Activated CD8-positive, alpha-beta memory T cell treated with anti-CD3 and anti-CD28 coated beads, Interleukin-2, amount 50 U/mL, for 48 hours (primary cell): ENCODE data around the gene ARMH1.
"Not testable (repeated sequence)": the region's sequence is repeated elsewhere in the genome, so short reads cannot be mapped to it uniquely, and the experiment has no call there.

Experiments
- DNase-seq: peaks from one replicate; pipeline ENCODE4 v3.0.0-alpha.2; 2020

ARMH1 gene

DNA sequence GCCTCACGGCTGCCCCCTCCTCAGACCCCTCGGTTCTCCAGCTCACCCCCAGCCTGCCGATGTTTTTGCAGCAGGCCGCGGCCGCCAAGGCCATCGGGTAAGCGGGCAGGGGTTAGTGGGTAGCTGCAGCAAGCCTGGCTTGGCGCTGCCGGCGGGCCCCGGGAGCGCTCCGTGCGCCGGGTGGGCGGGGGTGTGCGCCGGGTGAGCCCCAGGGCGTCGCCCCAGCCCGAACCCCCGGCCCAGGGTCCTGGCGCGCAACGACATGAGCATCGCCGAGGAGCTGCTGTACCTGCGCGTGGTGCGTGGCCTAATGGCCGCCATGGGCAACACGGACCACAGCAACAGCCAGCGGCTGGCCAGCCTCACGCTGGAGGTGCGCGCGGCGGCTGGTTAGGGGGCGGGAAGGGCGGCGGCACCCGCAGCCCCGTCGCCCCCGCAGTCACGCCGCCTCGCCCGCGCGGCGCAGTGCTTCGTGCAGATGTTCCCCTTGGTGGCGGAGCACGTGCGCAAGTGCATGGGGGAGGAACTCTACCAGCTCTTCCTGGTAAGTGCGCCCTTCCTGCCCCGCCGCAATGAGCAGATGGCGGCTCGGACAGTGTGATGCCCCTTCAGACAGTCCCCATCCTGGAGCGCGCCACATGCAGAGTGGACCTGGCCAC, 49.9 kb downstream of the ARMH1 start:
- no peak for DNase-seq

DNA sequence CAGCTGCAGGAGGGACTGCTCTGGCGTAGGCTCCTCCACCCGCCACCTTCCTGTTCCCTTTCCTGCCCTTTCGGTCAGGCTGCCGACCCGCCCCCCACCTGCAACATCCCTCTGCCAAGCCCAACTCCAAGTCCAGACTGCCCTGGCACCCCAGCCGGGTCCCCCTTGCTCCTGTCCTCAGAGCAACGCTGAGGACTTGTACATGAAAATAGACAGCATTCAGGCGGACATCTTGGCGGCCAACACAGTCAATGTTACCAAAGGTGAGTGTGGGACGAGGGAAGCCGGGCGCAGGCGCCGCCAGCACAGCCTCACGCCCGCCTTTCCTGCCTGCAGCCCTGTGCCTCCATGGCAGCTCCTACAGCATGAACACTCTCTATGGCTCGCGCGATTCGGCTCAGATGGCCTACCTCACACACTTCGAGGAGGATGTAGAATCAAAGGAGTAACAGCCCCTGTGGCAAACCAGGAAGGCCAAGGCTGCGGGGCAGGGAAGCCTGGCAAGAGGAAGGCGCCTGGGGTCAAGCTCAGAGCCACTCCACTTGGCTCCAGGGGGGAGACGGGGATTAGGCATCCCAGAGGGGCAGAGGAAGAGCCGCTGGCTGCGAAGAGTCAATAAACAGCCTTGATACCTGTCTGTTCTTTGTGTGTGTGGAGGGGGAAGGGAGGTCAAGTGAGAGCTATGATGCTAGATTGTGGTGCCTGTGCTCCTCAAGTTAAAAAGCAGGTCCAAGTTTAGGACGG, 50.6 kb downstream of the ARMH1 start:
- no peak for DNase-seq

DNA sequence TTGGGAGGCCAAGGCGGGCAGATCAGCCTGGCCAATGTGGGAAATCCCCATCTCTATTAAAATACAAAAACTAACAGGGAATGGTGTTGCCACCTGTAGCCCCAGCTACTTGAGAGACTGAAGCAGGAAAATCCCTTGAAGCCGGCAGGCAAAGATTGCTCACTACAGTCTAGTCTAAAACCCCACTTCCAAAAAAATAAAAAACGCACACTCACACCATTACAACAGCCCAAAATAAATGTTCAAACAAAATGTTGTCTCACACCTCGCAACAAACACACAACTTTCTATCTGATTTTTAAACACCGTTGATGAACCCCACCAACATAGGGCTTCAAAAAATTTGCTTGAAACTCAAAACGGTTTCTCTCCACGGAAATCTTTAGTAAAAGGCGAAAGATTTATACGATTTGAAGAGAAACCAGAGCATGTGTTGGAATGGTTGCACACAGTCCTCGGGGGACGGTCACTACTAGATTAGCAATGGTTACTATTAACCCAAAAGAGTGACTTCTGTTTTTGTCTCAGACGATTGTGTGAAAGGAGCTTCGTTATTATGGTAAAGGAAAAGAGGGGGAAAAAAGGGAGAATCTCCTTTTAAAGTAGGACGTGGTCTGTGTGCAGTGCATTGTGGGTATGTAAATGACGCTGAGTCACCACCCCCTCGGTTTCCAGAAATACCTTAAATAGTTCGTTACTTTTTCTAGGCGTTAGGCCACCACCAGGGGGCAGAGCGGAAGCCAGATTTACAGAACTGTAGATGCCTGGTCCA, 56.4 kb downstream of the ARMH1 start, which contains the start of gene RNU5D-1:
TSS of gene RNU5D-1 (minus strand) at position 430 of the 772 bp plus-strand sequence.
- peak; percentile 97 for DNase-seq

DNA sequence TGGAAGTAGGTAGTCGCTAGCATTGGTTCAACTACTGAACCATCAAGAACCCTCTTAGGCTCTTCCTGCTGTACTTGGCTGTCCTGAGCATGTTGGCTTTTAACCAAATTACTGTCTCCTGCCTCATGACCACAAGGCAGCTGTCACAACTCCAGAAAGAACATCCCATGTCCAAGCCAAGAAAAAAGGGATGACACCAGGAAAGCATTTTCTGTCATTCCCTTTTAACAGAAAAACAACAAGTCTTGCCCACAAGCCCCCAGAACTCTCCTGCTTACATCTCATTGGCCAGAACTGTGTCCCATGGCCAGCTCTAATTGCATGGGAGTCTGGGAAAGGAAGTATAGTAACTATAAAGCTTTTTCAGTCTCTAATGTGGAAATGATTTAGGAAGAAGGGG, 58.9 kb downstream of the ARMH1 start:
- DNase-seq = no peak

DNA sequence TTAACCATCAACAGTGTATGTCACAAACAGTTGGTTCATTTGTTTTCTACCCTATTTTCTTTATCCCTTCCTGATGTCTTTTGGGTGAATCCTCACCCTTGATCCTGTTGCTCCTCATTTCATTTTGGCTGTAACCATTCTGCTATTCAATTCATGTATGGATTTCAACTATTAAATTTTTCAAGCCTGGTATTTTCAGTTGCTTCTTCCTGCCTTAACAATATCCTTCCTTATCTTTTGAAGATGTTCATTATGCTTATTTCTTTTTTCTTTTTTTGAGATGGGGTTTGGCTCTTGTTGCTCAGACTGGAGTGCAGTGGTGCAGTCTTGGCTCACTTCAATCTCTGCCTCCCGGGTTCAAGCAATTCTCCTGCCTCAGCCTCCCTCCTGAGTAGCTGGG, 59.3 kb downstream of the ARMH1 start:
- DNase-seq = no peak

DNA sequence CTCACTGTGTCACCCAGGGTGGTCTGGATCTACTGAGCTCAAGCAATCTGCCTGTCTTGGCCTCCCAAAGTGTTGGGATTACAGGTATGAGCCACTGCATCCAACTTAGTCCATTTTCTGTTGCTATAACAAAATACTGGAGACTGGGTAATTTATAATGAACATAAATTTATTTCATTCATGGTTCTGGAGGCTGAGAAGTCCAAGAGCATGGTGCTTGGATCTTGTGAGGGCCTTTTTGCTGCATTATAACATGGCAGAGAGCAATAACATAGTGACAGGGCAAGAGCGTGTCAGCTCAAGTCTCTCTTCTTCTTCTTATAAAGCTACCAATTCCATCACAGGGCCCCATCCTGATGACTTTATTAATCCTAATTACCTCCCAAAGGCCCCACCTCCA, 61.5 kb downstream of the ARMH1 start:
- DNase-seq = no peak

DNA sequence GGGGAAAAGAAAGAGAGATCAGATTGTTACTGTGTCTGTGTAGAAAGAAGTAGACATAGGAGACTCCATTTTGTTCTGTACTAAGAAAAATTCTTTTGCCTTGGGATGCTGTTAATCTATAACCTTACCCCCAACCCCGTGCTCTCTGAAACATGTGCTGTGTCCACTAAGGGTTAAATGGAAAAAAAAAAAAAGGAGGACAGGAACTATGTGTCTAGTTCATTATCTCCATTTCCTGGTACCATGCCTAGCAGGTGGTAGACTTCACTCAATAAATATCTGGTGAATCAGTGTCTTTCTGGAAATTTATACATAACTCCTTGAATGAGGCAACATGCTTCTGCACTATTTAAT, 64.4 kb downstream of the ARMH1 start:
- not testable (repeated sequence) for DNase-seq

DNA sequence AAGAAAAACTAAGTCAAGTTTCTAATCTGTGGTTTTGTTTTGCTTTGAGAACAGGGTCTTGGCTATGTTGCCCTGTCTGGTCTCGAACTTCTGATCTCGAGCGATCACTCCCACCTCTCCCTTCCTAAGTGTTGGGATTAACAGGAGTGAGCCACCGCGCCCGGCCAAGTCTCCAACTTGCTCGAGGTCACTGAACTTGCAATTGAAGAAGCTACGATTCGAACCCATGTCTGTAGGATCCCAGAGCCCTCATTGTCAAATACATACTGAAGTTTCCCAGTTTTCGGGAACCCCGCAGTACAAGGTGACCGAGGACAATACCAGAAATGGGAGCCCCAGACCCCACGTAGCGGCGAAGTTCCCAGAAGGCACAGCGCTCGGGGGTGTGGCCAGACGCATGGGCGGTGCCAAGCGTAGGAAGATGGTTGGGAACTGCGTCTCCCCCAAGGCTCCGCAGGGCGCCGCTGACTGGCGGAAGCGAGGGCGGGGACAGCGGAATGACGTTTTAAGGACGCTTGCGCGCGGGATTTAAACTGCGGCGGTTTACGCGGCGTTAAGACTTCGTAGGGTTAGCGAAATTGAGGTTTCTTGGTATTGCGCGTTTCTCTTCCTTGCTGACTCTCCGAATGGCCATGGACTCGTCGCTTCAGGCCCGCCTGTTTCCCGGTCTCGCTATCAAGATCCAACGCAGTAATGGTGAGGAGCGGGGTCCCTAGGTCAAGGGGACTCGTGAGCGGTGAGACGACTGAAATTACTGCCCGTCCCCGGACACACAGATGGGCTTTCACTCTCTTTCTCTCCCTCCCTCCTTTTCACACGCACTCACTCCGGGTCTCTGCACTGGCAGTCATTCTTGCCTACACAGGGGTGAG, 65.0 kb downstream of the ARMH1 start, which contains the start of gene KIF2C:
TSS of gene KIF2C (plus strand) at position 531 of the 872 bp plus-strand sequence. CDS start at position 627, 96 bp downstream.
- peak; percentile 96 for DNase-seq

DNA sequence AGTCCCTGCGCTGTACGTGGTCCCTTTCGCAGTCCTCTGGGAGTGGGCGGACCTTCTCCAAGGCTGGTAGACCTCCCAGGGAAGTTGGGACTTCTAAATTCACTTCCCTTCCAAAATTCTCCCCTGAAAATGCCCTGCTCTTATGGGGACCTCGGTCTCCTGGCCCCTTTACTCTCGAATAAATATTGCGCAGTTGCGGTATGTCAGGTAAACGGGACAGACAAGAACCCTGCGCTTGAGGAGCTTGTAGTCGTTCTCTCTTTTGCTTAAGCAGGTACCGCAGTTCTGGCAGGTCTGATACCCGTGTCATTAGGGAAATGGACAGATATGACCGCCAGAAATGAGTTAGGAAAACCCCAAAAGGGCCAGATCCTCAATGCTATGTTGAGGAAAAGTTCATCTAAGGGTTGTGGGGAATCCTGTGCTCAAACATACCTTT, 65.7 kb downstream of the ARMH1 start:
- DNase-seq = no peak

DNA sequence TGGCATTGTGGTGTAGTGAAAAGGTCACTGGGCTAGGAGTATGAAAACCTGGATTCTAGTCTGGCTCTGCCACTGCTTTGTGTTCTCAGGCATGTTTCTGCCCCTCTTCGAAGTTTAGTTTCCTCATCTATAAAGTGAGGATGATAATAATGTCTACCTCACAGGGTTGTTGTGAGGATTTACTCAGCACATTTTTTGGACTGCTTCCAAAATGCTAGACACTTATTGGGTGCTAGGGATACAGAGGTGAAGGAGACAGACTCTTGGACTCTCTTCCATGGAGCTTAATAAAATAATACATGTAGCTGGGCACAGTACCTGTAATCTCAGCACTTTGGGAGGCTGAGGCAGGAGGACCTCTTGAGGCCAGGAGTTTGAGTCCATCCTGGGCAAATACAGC, 68.7 kb downstream of the ARMH1 start:
- no peak for DNase-seq

DNA sequence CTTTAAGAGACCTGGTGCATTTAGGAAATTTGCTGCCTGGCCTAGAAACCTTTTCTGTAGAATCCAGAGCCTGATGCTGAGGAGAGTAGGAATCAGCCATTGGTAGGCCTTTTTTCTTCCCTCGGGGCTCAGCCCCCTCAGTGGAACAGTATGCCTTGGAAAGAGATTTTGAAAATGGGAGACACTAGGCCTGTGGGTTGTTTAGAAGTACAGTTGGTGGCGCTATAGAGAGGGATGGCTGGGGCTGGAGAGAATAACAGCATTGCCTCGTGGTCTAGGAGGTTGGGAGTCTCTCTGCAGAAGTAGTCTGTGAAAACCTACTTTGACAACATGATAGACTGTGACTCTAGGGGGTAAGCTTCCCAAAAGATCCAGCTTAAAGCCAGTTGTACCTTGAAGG, 73.4 kb downstream of the ARMH1 start:
- DNase-seq = no peak

DNA sequence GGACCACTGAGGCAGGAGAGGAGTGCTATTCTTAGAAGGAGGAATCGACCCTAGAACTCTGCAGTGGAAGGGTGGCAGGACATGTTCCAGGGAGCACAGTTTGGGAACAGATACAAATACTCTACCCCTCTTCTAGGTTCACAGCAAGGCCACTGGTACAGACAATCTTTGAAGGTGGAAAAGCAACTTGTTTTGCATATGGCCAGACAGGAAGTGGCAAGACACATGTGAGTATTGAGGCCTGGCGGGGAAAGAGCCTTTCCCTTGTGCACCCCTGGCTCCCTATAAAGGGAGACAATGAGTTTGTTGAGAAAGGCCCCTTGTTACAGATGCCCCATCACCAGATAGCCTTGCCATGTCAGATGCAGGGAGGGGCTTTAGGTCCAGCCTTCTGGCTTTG, 82.9 kb downstream of the ARMH1 start:
- DNase-seq = no peak

DNA sequence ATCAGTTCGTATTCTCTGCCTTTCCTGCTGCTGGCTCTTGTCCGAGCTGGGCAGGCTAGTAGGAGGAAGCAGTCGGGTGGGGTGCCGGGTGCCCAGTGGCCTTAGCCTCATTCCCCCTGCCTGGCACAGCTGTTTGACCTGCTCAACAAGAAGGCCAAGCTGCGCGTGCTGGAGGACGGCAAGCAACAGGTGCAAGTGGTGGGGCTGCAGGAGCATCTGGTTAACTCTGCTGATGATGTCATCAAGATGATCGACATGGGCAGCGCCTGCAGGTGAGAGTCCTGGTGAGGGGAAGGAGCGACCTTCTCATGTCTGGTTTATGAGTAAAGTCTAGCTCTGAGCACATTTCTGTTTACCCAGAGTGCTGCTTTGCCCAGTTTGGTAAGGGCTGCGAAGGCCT, 84.6 kb downstream of the ARMH1 start:
- no peak for DNase-seq

DNA sequence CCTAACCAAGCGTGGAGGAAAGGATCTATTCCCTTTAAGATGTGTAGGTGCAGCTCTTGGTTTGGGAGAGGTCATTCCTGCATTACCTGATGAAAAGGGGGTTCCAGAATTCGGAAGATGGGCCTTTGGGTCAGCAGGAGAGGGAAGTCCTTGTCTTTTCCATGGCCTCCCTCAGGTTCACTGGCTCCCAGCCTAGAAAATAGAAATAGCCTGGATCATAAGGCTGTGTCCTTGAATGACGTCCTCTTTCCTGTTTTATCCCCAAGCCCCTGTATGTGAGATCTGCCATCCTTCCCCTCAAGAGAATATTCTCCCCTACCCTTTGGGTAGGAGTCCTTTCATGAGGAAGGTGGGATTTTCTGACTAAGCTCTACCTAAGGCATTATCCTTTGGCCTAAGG, 86.4 kb downstream of the ARMH1 start:
- DNase-seq = no peak

DNA sequence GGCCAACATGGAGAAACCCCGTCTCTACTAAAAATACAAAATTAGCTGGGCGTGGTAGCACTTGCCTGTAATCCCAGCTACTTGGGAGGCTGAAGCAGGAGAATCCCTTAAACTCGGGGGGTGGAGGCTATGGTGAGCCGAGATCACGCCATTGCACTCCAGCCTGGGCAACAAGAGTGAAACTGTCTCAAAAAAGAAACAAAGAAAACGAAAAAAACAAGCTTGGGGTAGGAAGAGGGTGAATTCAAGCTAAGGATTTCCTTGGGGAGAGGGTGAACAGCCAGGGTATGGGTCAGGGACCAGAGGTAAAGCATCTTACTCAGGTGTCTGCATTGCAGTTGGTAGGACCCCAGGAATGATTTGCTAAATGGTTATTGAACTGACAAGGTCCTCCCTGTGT, 91.9 kb downstream of the ARMH1 start:
- DNase-seq = not testable (repeated sequence)
